NB4 (cell line): ENCODE measurements around the gene ROBO1.

Experiments used
- MAX ChIP-seq: IDR thresholded peaks from 2 replicates; pipeline ENCODE4 v1.6.1; 2011; ENCODE audit warnings: low read depth, low read length
- POLR2A ChIP-seq: IDR thresholded peaks from 2 replicates; pipeline ENCODE4 v1.6.1; 2011; ENCODE audit warnings: mild to moderate bottlenecking; ENCODE audit not compliant: insufficient read length; ENCODE audit errors: extremely low read depth

GRCh38 chr3:79491029-79491641, 276.7 kb downstream of the ROBO1 start:
- no peak for TF ChIP-seq MAX
- TF ChIP-seq POLR2A: no peak
